ENCODE data around the gene GOSR1. TPM values are rescaled to one million over a fixed set of nuclear protein-coding genes. Genes with fewer than 3 reads are reported as not detected.
"Not testable (repeated sequence)": the region's sequence is repeated elsewhere in the genome, so short reads cannot be mapped to it uniquely, and the experiment has no call there.

The GOSR1 gene
- total RNA-seq, 1 donor from 2014 or later = 38.9 TPM

DNA sequence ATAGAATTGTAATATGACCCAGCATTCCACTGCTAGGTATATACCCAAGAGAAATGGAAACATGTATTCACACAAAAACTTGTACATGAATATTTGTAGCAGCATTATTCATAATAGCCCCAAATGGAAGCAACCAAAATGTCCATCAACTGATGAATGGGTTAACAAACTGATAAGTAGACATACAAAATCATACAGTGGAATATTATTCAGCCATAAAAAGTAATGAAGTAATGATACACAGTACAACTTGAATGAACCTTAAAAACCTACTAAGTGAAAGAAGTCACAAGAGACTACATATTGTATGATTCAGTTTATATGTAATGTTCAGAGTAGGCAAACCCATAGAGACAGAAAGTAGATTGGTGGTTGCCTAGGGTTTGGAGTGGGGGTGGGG is 40.5 kb upstream of the GOSR1 start:
- no peak overlapping the region for H3K4me3 Mint-ChIP-seq

DNA sequence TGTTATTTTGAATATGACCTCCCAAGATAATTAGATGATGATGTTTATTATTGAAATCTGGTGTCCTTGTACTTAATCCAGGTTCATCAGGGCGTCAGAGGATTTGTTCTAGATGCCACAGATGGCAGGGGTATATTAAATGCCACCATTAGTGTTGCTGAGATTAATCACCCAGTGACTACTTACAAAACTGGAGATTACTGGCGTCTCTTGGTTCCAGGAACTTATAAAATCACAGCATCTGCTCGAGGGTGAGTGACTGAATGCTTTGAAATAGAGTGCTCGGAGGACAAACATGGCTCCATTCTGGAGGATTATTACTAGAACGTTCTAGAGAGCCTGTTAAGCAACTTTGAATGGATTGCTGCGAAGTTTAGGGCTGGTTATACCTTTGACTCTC is 33.5 kb upstream of the GOSR1 start:
- H3K27me3 ChIP-seq = no peaks in the 10 kb centered on the region
- no peak overlapping the region for H3K4me3 Mint-ChIP-seq
- H3K9me3 Mint-ChIP-seq = no peaks in the 10 kb centered on the region
- peaks cover 2% of the 10 kb centered on the region for H3K27me3 Mint-ChIP-seq (ENCODE audit: insufficient read depth, low read depth)
- peaks cover 23% of the 10 kb centered on the region for H3K36me3 Mint-ChIP-seq
- H3K4me1 ChIP-seq = no peaks in the 10 kb centered on the region
- peaks cover 6% of the 10 kb centered on the region for H3K36me3 ChIP-seq
- H3K27ac ChIP-seq = no peak overlapping the region
- no peaks in the 10 kb centered on the region for H3F3A ChIP-seq (ENCODE audit: low read depth)
- H3K9me3 ChIP-seq (ENCODE audit: low read depth) = no peaks in the 10 kb centered on the region
- no peaks in the 10 kb centered on the region for H3K79me2 ChIP-seq (ENCODE audit: low read depth)
- no peak overlapping the region for H3K9ac ChIP-seq
- TF ChIP-seq EZH2 (IDR thresholded peaks at IDR 0.05) (no peak), EZH2phosphoT487 (IDR thresholded peaks at IDR 0.05) (no peak)
- TF ChIP-seq, protein P1, sequence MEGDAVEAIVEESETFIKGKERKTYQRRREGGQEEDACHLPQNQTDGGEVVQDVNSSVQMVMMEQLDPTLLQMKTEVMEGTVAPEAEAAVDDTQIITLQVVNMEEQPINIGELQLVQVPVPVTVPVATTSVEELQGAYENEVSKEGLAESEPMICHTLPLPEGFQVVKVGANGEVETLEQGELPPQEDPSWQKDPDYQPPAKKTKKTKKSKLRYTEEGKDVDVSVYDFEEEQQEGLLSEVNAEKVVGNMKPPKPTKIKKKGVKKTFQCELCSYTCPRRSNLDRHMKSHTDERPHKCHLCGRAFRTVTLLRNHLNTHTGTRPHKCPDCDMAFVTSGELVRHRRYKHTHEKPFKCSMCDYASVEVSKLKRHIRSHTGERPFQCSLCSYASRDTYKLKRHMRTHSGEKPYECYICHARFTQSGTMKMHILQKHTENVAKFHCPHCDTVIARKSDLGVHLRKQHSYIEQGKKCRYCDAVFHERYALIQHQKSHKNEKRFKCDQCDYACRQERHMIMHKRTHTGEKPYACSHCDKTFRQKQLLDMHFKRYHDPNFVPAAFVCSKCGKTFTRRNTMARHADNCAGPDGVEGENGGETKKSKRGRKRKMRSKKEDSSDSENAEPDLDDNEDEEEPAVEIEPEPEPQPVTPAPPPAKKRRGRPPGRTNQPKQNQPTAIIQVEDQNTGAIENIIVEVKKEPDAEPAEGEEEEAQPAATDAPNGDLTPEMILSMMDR (IDR thresholded peaks at IDR 0.05) = no peak
- no peak overlapping the region for H2AFZ ChIP-seq (replicated peaks)
- H3K27ac Mint-ChIP-seq = no peak overlapping the region
- no peak overlapping the region for H3K4me2 ChIP-seq
- H3K4me3 ChIP-seq = no peak overlapping the region
- no peaks in the 10 kb centered on the region for H4K20me1 ChIP-seq (ENCODE audit: low read depth)
- H3K4me1 Mint-ChIP-seq = no peaks in the 10 kb centered on the region
- no peak for DNase-seq (ENCODE audit: low spot score)

More for the DNA sequence above, 40.5 kb upstream of the GOSR1 start:
- Histone ChIP-seq H3K36me3 (no peaks in the 10 kb centered on the region), H3F3A (ENCODE audit: low read depth) (no peaks in the 10 kb centered on the region), H3K4me2 (no peak overlapping the region), H3K27me3 (no peaks in the 10 kb centered on the region), H3K79me2 (ENCODE audit: low read depth) (no peaks in the 10 kb centered on the region), H4K20me1 (ENCODE audit: low read depth) (no peaks in the 10 kb centered on the region), H3K4me1 (no peaks in the 10 kb centered on the region), H2AFZ (replicated peaks) (no peak overlapping the region), H3K9ac (no peak overlapping the region), H3K27ac (no peak overlapping the region), H3K4me3 (no peak overlapping the region), H3K9me3 (ENCODE audit: low read depth) (no peaks in the 10 kb centered on the region)
- no peaks in the 10 kb centered on the region for H3K27me3 Mint-ChIP-seq (ENCODE audit: insufficient read depth, low read depth)
- no peaks in the 10 kb centered on the region for H3K4me1 Mint-ChIP-seq
- DNase-seq (ENCODE audit: low spot score) = no peak
- TF ChIP-seq EZH2phosphoT487 (IDR thresholded peaks at IDR 0.05) = no peak
- H3K36me3 Mint-ChIP-seq = peaks cover 21% of the 10 kb centered on the region
- H3K27ac Mint-ChIP-seq = no peak overlapping the region
- H3K9me3 Mint-ChIP-seq = no peaks in the 10 kb centered on the region

DNA sequence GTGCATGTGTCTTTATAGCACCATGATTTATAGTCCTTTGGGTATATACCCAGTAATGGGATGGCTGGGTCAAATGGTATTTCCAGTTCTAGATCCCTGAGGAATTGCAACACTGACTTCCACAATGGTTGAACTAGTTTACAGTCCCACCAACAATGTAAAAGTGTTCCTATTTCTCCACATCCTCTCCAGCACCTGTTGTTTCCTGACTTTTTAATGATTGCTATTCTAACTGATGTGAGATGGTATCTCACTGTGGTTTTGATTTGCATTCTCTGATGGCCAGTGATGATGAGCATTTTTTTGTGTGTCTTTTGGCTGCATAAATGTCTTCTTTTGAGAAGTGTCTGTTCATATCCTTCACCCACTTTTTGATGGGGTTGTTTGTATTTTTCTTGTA is 30.6 kb upstream of the GOSR1 start:
- not testable (repeated sequence) for H3K9me3 Mint-ChIP-seq; H2AFZ ChIP-seq (replicated peaks); H3K27ac ChIP-seq; H3K4me3 ChIP-seq; H3K27ac Mint-ChIP-seq; DNase-seq (ENCODE audit: low spot score); H3K4me1 ChIP-seq; H3K36me3 ChIP-seq; H3K27me3 Mint-ChIP-seq (ENCODE audit: insufficient read depth, low read depth); H3K79me2 ChIP-seq (ENCODE audit: low read depth); H3K9me3 ChIP-seq (ENCODE audit: low read depth); H3K27me3 ChIP-seq; H3F3A ChIP-seq (ENCODE audit: low read depth); H4K20me1 ChIP-seq (ENCODE audit: low read depth); H3K4me1 Mint-ChIP-seq; H3K9ac ChIP-seq; H3K4me3 Mint-ChIP-seq; H3K4me2 ChIP-seq
- H3K36me3 Mint-ChIP-seq = peaks cover 26% of the 10 kb centered on the region

DNA sequence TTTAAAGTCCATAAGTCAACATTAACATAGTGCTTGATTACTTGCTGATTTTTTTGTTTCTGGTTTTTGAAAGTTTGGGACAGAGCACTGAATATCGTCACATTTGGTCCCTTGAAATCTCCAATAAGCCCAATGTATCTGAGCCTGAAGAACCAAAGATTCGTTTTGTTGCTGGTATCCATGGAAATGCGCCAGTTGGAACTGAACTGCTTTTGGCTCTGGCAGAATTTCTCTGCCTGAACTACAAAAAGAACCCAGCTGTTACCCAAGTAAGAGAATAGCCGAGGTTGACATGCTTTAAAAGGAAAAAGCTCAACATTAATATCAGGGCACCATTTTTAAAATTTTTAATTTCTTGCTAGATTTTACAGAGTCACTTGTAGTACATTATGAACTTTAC is 27.7 kb upstream of the GOSR1 start:
- no peaks in the 10 kb centered on the region for H3K9me3 ChIP-seq (ENCODE audit: low read depth)
- H3F3A ChIP-seq (ENCODE audit: low read depth) = no peaks in the 10 kb centered on the region
- peaks cover 5% of the 10 kb centered on the region for H3K36me3 ChIP-seq
- Mint-ChIP-seq H3K4me1 (no peaks in the 10 kb centered on the region), H3K4me3 (no peak overlapping the region), H3K27me3 (ENCODE audit: insufficient read depth, low read depth) (peaks cover 2% of the 10 kb centered on the region), H3K36me3 (peaks cover 35% of the 10 kb centered on the region), H3K9me3 (no peaks in the 10 kb centered on the region), H3K27ac (no peak overlapping the region)
- H2AFZ ChIP-seq (replicated peaks) = no peak overlapping the region
- DNase-seq (ENCODE audit: low spot score) = no peak
- H3K27me3 ChIP-seq = no peaks in the 10 kb centered on the region
- H3K79me2 ChIP-seq (ENCODE audit: low read depth) = no peaks in the 10 kb centered on the region
- TF ChIP-seq, protein P1 (IDR thresholded peaks at IDR 0.05) = no peak
- TF ChIP-seq EZH2 (IDR thresholded peaks at IDR 0.05) = no peak
- TF ChIP-seq EZH2phosphoT487 (IDR thresholded peaks at IDR 0.05) = no peak
- H3K9ac ChIP-seq = no peak overlapping the region
- no peaks in the 10 kb centered on the region for H3K4me1 ChIP-seq
- no peak overlapping the region for H3K27ac ChIP-seq
- H3K4me2 ChIP-seq = no peak overlapping the region
- H4K20me1 ChIP-seq (ENCODE audit: low read depth) = no peaks in the 10 kb centered on the region
- H3K4me3 ChIP-seq = no peak overlapping the region
